HepG2 (cell line): ENCODE results near the gene WDR93. TPM values are rescaled to one million over a fixed set of nuclear protein-coding genes. Genes with fewer than 3 reads are reported as not detected.

Experiments used
- CBX5 ChIP-seq: sonication (generic); formaldehyde crosslinking; IDR thresholded peaks from 2 replicates; pipeline ENCODE4 v1.4.0; 2020; ENCODE audit warnings: missing genetic modification reagents, borderline replicate concordance
- FOXA1 ChIP-seq, 2 experiments: fragments of 450-650 bp in 1 of 2; sonication (generic) in 1 of 2; formaldehyde crosslinking in 1 of 2; IDR thresholded peaks; 2 replicates each; pipeline versions ENCODE4 v1.4.0 to v1.6.1; 2016 to 2020; ENCODE audit warnings: missing genetic modification reagents in 1 of 2
- GABPB1 ChIP-seq: IDR thresholded peaks from 2 replicates; pipeline ENCODE4 v1.6.1; 2016; ENCODE audit warnings: mild to moderate bottlenecking, missing genetic modification reagents, moderate library complexity, missing compliant biosample characterization
- LCORL ChIP-seq, 2 experiments: fragments of 450-650 bp in 1 of 2; sonication (generic) in 1 of 2; formaldehyde crosslinking in 1 of 2; IDR thresholded peaks; 2 replicates each; pipeline versions ENCODE4 v1.5.0 to v1.6.1; 2017 to 2020; ENCODE audit warnings: antibody characterized with exemption in 1 of 2, missing genetic modification reagents in 1 of 2
- NFYB ChIP-seq: sonication (generic); formaldehyde crosslinking; IDR thresholded peaks from 2 replicates; pipeline ENCODE4 v1.4.0; 2020; ENCODE audit warnings: missing genetic modification reagents
- PPARG ChIP-seq: conservative IDR thresholded peaks from 2 replicates; pipeline ENCODE4 v1.6.1; 2016; ENCODE audit warnings: missing biosample characterization, missing genetic modification reagents
- SALL1 ChIP-seq: sonication (generic); formaldehyde crosslinking; IDR thresholded peaks from 2 replicates; pipeline ENCODE4 v1.8.0; 2022; ENCODE audit warnings: mild to moderate bottlenecking, missing genetic modification reagents
- SETDB1 ChIP-seq: sonication (generic); formaldehyde crosslinking; IDR thresholded peaks from 2 replicates; pipeline ENCODE4 v1.5.1; 2020; ENCODE audit warnings: missing genetic modification reagents, mild to moderate bottlenecking, borderline replicate concordance
- SP4 ChIP-seq: sonication (generic); formaldehyde crosslinking; IDR thresholded peaks from 2 replicates; pipeline ENCODE4 v1.8.1; 2023; ENCODE audit warnings: mild to moderate bottlenecking, missing genetic modification reagents
- SRSF4 ChIP-seq: fragments of 200-400 bp; formaldehyde crosslinking; IDR thresholded peaks from one replicate; pipeline ENCODE4 v1.6.1; 2018; ENCODE audit warnings: mild to moderate bottlenecking, low read depth, low read length, moderate library complexity; ENCODE audit not compliant: poor library complexity, severe bottlenecking
- TBX3 ChIP-seq: fragments of 450-650 bp; IDR thresholded peaks from 2 replicates; pipeline ENCODE4 v1.6.1; 2017; ENCODE audit warnings: antibody characterized with exemption, mild to moderate bottlenecking, inconsistent platforms, borderline replicate concordance
- ZFP1 ChIP-seq: IDR thresholded peaks from 2 replicates; pipeline ENCODE4 v1.6.1; 2016
- ZFX ChIP-seq: sonication (generic); formaldehyde crosslinking; IDR thresholded peaks from 2 replicates; pipeline ENCODE4 v1.4.0; 2020; ENCODE audit warnings: mild to moderate bottlenecking, low read depth, missing genetic modification reagents, moderate library complexity
- ZNF253 ChIP-seq: sonication (generic); formaldehyde crosslinking; IDR thresholded peaks from 2 replicates; pipeline ENCODE4 v1.8.0; 2022; ENCODE audit warnings: mild to moderate bottlenecking, missing genetic modification reagents, borderline replicate concordance
- ZNF343 ChIP-seq: sonication (generic); formaldehyde crosslinking; IDR thresholded peaks from 2 replicates; pipeline ENCODE4 v1.4.0; 2020; ENCODE audit warnings: mild to moderate bottlenecking, missing genetic modification reagents
- ZNF749 ChIP-seq: sonication (generic); formaldehyde crosslinking; IDR thresholded peaks from 2 replicates; pipeline ENCODE4 v1.8.0; 2022; ENCODE audit warnings: mild to moderate bottlenecking, missing genetic modification reagents, moderate library complexity, borderline replicate concordance
- ZNF773 ChIP-seq: sonication (generic); formaldehyde crosslinking; IDR thresholded peaks from 2 replicates; pipeline ENCODE4 v1.4.0; 2020; ENCODE audit warnings: missing genetic modification reagents, borderline replicate concordance
- ZNF788 ChIP-seq: sonication (generic); formaldehyde crosslinking; IDR thresholded peaks from 2 replicates; pipeline ENCODE4 v1.5.0; 2020; ENCODE audit warnings: mild to moderate bottlenecking, missing genetic modification reagents, borderline replicate concordance
- polyA plus RNA-seq, 8 experiments: library from polyadenylated mRNA; depleted of rRNA in 3 of 8; stranded (reverse) in 7 of 8; unstranded in 1 of 8; fragments of >200 nt; fragmentation: Illumina TruSeq in 4 of 8; extraction: Trizol in 4 of 8; gene quantifications; 2 replicates each; pipeline versions ENCODE4 v1.2.1 to v1.2.3, GENCODE V29; 2011 to 2016; ENCODE audit warnings: low read depth in 4 of 8, missing spikeins in 1 of 8, mixed read lengths in 1 of 8; ENCODE audit not compliant: insufficient read depth in 1 of 8
- total RNA-seq, 5 experiments: library from RNA; depleted of rRNA; stranded (reverse); fragments of >200 nt; fragmentation: Illumina TruSeq; extraction: Trizol; gene quantifications; 2 replicates each; pipeline ENCODE4 v1.2.3, GENCODE V29; 2016; ENCODE audit warnings: low read depth in 1 of 5
- TF ChIP-seq, protein P1 (sequence below): IDR thresholded peaks from 2 replicates; pipeline ENCODE4 v1.6.1; 2016; ENCODE audit warnings: low read depth, missing genetic modification reagents, missing compliant biosample characterization
- TF ChIP-seq, protein P2 (sequence below): sonication (generic); formaldehyde crosslinking; IDR thresholded peaks from 2 replicates; pipeline ENCODE4 v1.8.0; 2022; ENCODE audit warnings: missing genetic modification reagents, mild to moderate bottlenecking, borderline replicate concordance
- TF ChIP-seq, protein P3 (sequence below): sonication (generic); formaldehyde crosslinking; IDR thresholded peaks from 2 replicates; pipeline ENCODE4 v1.4.0; 2020; ENCODE audit warnings: missing genetic modification reagents, borderline replicate concordance

Gene WDR93
- total and polyA plus RNA-seq, 2 of the 13 experiments (the other 11 are each of a cell fraction or from before 2014, with no cell fraction given) = 0.07 TPM; not detected in 1

GRCh38 chr15:89785064-89785773, 94.6 kb downstream of the WDR93 start (continued):
- TF ChIP-seq, protein P1, sequence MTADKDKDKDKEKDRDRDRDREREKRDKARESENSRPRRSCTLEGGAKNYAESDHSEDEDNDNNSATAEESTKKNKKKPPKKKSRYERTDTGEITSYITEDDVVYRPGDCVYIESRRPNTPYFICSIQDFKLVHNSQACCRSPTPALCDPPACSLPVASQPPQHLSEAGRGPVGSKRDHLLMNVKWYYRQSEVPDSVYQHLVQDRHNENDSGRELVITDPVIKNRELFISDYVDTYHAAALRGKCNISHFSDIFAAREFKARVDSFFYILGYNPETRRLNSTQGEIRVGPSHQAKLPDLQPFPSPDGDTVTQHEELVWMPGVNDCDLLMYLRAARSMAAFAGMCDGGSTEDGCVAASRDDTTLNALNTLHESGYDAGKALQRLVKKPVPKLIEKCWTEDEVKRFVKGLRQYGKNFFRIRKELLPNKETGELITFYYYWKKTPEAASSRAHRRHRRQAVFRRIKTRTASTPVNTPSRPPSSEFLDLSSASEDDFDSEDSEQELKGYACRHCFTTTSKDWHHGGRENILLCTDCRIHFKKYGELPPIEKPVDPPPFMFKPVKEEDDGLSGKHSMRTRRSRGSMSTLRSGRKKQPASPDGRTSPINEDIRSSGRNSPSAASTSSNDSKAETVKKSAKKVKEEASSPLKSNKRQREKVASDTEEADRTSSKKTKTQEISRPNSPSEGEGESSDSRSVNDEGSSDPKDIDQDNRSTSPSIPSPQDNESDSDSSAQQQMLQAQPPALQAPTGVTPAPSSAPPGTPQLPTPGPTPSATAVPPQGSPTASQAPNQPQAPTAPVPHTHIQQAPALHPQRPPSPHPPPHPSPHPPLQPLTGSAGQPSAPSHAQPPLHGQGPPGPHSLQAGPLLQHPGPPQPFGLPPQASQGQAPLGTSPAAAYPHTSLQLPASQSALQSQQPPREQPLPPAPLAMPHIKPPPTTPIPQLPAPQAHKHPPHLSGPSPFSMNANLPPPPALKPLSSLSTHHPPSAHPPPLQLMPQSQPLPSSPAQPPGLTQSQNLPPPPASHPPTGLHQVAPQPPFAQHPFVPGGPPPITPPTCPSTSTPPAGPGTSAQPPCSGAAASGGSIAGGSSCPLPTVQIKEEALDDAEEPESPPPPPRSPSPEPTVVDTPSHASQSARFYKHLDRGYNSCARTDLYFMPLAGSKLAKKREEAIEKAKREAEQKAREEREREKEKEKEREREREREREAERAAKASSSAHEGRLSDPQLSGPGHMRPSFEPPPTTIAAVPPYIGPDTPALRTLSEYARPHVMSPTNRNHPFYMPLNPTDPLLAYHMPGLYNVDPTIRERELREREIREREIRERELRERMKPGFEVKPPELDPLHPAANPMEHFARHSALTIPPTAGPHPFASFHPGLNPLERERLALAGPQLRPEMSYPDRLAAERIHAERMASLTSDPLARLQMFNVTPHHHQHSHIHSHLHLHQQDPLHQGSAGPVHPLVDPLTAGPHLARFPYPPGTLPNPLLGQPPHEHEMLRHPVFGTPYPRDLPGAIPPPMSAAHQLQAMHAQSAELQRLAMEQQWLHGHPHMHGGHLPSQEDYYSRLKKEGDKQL (CRISPR knock-in tag) = no peak
- no peak for TF ChIP-seq ZNF749 (CRISPR knock-in tag)
- no peak for TF ChIP-seq ZNF253 (CRISPR knock-in tag)
- TF ChIP-seq GABPB1 = no peak
- TF ChIP-seq ZNF773 = no peak
- no peak for TF ChIP-seq SETDB1 (CRISPR knock-in tag)
- no peak for TF ChIP-seq SRSF4
- no peak for TF ChIP-seq FOXA1 (IDR thresholded peaks at IDR 0.05)
- peak; percentile 72 for TF ChIP-seq FOXA1 (CRISPR knock-in tag; IDR thresholded peaks at IDR 0.05)
- peak; percentile 78 for TF ChIP-seq SALL1 (CRISPR knock-in tag)
- TF ChIP-seq CBX5 (CRISPR knock-in tag) = no peak
- TF ChIP-seq, protein P2, sequence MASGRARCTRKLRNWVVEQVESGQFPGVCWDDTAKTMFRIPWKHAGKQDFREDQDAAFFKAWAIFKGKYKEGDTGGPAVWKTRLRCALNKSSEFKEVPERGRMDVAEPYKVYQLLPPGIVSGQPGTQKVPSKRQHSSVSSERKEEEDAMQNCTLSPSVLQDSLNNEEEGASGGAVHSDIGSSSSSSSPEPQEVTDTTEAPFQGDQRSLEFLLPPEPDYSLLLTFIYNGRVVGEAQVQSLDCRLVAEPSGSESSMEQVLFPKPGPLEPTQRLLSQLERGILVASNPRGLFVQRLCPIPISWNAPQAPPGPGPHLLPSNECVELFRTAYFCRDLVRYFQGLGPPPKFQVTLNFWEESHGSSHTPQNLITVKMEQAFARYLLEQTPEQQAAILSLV (CRISPR knock-in tag) = no peak
- TF ChIP-seq PPARG (CRISPR knock-in tag) = no peak
- no peak for TF ChIP-seq ZNF788 (CRISPR knock-in tag)
- TF ChIP-seq, protein P3, sequence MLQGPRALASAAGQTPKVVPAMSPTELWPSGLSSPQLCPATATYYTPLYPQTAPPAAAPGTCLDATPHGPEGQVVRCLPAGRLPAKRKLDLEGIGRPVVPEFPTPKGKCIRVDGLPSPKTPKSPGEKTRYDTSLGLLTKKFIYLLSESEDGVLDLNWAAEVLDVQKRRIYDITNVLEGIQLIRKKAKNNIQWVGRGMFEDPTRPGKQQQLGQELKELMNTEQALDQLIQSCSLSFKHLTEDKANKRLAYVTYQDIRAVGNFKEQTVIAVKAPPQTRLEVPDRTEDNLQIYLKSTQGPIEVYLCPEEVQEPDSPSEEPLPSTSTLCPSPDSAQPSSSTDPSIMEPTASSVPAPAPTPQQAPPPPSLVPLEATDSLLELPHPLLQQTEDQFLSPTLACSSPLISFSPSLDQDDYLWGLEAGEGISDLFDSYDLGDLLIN (CRISPR knock-in tag) = no peak
- no peak for TF ChIP-seq ZFP1 (CRISPR knock-in tag)
- no peak for TF ChIP-seq TBX3
- no peak for TF ChIP-seq ZNF343 (CRISPR knock-in tag)
- peak; percentile 48; the same call in 1 of the 2 replicates for TF ChIP-seq ZFX (CRISPR knock-in tag)
- TF ChIP-seq SP4 (CRISPR knock-in tag) = no peak
- no peak for TF ChIP-seq NFYB (CRISPR knock-in tag)
- TF ChIP-seq LCORL (IDR thresholded peaks at IDR 0.05) = no peak
- peak; percentile 63; the same call in 1 of the 2 replicates for TF ChIP-seq LCORL (CRISPR knock-in tag; IDR thresholded peaks at IDR 0.05)
